A549 (cell line): Measurements from ENCODE around the gene MCCC1. TPM values are rescaled to one million over a fixed set of nuclear protein-coding genes. Genes with fewer than 3 reads are reported as not detected.

Source experiments
- ATAC-seq, 2 experiments: fragments of 200-7000 bp in 1 of 2; fragments of >200 bp in 1 of 2; cut with Nextera tagmentation in 1 of 2; cut with Tn5 transposase in 1 of 2; 3 replicates each; pipeline versions ENCODE4 v1.8.0 to v1.9.1; 2018 to 2020; ENCODE audit warnings: mild to moderate bottlenecking in 1 of 2, moderate library complexity in 1 of 2
- CTCF ChIA-PET: fragments of 300-600 bp; sonication (Branson Sonifier 250); formaldehyde crosslinking; extraction: SDS; loops from one replicate; lab custom pipeline; 2021; ENCODE audit warnings: antibody characterized with exemption, inconsistent platforms; lab: Yijun Ruan, JAX
- POLR2A ChIA-PET: fragments of 350-600 bp; formaldehyde crosslinking; extraction: SDS; loops from one replicate; lab custom pipeline; 2021; ENCODE audit warnings: antibody characterized with exemption, inconsistent platforms; lab: Yijun Ruan, JAX
- DNase-seq, 2 experiments: peaks; one replicate each; pipeline versions ENCODE4 v3.0.0 to v3.0.0-alpha.2; 2011 to 2016; ENCODE audit warnings: low read depth in 1 of 2, low spot score in 1 of 2
- FAIRE-seq: peaks from 2 replicates; lab custom pipeline; 2011; peaks lifted over from hg19 to GRCh38; lab: Jason Lieb, UNC
- H3K27ac ChIP-seq, 2 experiments: fragments of >200 bp; sonication (Bioruptor Twin); formaldehyde crosslinking; 3 replicates each; pipeline ENCODE4 v1.5.1; 2016 to 2017
- H3K4me1 ChIP-seq: fragments of >200 bp; sonication (Bioruptor Twin); formaldehyde crosslinking; 3 replicates; pipeline ENCODE4 v1.6.1; 2016
- H3K4me2 ChIP-seq: fragments of >200 bp; sonication (Bioruptor Twin); formaldehyde crosslinking; 3 replicates; pipeline ENCODE4 v1.6.1; 2016
- H3K4me3 ChIP-seq: fragments of >200 bp; sonication (Bioruptor Twin); formaldehyde crosslinking; 3 replicates; pipeline ENCODE4 v1.5.1; 2016
- H3K9me3 ChIP-seq: fragments of >200 bp; sonication (Bioruptor Twin); formaldehyde crosslinking; 3 replicates; pipeline ENCODE4 v1.6.1; 2016
- CHD2 ChIP-seq: fragments of 150-350 bp; IDR thresholded peaks from 2 replicates; pipeline ENCODE4 v1.6.1; 2014; ENCODE audit warnings: low read length; ENCODE audit not compliant: partially characterized antibody
- FOXS1 ChIP-seq: fragments of 250-450 bp; sonication (Bioruptor Pico); IDR thresholded peaks from 2 replicates; pipeline ENCODE4 v1.5.0; 2020; ENCODE audit warnings: mild to moderate bottlenecking, moderate library complexity
- GATA3 ChIP-seq: IDR thresholded peaks from 2 replicates; pipeline ENCODE4 v1.6.1; 2012; ENCODE audit warnings: borderline replicate concordance
- HOXB5 ChIP-seq: fragments of 250-450 bp; sonication (Bioruptor Pico); IDR thresholded peaks from 2 replicates; pipeline ENCODE4 v1.5.0; 2020; ENCODE audit warnings: mild to moderate bottlenecking, moderate library complexity
- JUN ChIP-seq, 2 experiments: fragments of >200 bp; sonication (Bioruptor Twin); formaldehyde crosslinking; IDR thresholded peaks; 2 replicates in 1 of 2; 3 replicates in 1 of 2; pipeline ENCODE4 v1.6.1; 2016 to 2017
- NPAS2 ChIP-seq: fragments of 250-450 bp; sonication (Bioruptor Pico); IDR thresholded peaks from 2 replicates; pipeline ENCODE4 v1.8.0; 2022; ENCODE audit warnings: mild to moderate bottlenecking, moderate library complexity, borderline replicate concordance
- PHF8 ChIP-seq: fragments of 200-600 bp; sonication (generic); IDR thresholded peaks from 2 replicates; pipeline ENCODE4 v1.6.1; 2016; ENCODE audit warnings: low read depth, mild to moderate bottlenecking, antibody characterized with exemption, moderate library complexity, borderline replicate concordance
- POLR2AphosphoS2 ChIP-seq: conservative IDR thresholded peaks from 2 replicates; pipeline ENCODE4 v1.6.1; 2012; ENCODE audit warnings: low read length, improper control_type of control experiment, inconsistent platforms
- RFX5 ChIP-seq: fragments of 450-650 bp; IDR thresholded peaks from 2 replicates; pipeline ENCODE4 v1.7.1; 2014; ENCODE audit warnings: antibody characterized with exemption, mild to moderate bottlenecking, moderate library complexity
- SMC3 ChIP-seq: fragments of >200 bp; sonication (Bioruptor Twin); formaldehyde crosslinking; IDR thresholded peaks from 3 replicates; pipeline ENCODE4 v1.6.1; 2018; ENCODE audit warnings: inconsistent platforms
- SREBF2 ChIP-seq: fragments of 450-650 bp; IDR thresholded peaks from 2 replicates; pipeline ENCODE4 v1.6.1; 2014; ENCODE audit warnings: mild to moderate bottlenecking, moderate library complexity
- ZC3H11A ChIP-seq: fragments of 450-650 bp; IDR thresholded peaks from 2 replicates; pipeline ENCODE4 v1.6.1; 2014; ENCODE audit warnings: antibody characterized with exemption, mild to moderate bottlenecking
- ZNF302 ChIP-seq: fragments of 250-450 bp; sonication (Bioruptor Pico); IDR thresholded peaks from 2 replicates; pipeline ENCODE4 v1.9.0; 2021; ENCODE audit warnings: inconsistent platforms, mild to moderate bottlenecking, moderate library complexity
- ZSCAN20 ChIP-seq: fragments of 250-450 bp; sonication (Bioruptor Pico); IDR thresholded peaks from 2 replicates; pipeline ENCODE4 v1.8.0; 2022; ENCODE audit warnings: mild to moderate bottlenecking, moderate library complexity
- WGBS: methylation state at CpG from one replicate; pipeline ENCODE4 v1.1.6; 2017; ENCODE audit errors: missing lambda C conversion rate; 5-methylcytosine and 5-hydroxymethylcytosine counted together
- polyA plus RNA-seq, 4 experiments: library from polyadenylated mRNA; depleted of rRNA in 3 of 4; stranded (reverse); fragments of >200 nt; fragmentation: RNase III in 1 of 4; extraction: RNeasy Plus Mini Kit Qiagen cat#74134 plus additional on column Dnase treatment in 1 of 4; gene quantifications; 2 replicates in 3 of 4; 3 replicates in 1 of 4; pipeline ENCODE4 v1.2.3, GENCODE V29; 2011 to 2017
- TF ChIP-seq, protein P1 (sequence below): fragments of 200-600 bp; sonication (generic); IDR thresholded peaks from 2 replicates; pipeline ENCODE4 v1.6.1; 2016; ENCODE audit warnings: antibody characterized with exemption, mild to moderate bottlenecking, moderate library complexity
- TF ChIP-seq, protein P2 (sequence below): fragments of 150-350 bp; IDR thresholded peaks from 2 replicates; pipeline ENCODE4 v1.6.1; 2014; ENCODE audit warnings: low read depth, mild to moderate bottlenecking, low read length
- TF ChIP-seq, protein P3 (sequence below): IDR thresholded peaks from 2 replicates; pipeline ENCODE4 v1.6.1; 2012

Gene MCCC1
- polyA plus RNA-seq, 2 of the 4 experiments (the other 2 are of a cell fraction), result 11.8 to 12.4 TPM

DNA sequence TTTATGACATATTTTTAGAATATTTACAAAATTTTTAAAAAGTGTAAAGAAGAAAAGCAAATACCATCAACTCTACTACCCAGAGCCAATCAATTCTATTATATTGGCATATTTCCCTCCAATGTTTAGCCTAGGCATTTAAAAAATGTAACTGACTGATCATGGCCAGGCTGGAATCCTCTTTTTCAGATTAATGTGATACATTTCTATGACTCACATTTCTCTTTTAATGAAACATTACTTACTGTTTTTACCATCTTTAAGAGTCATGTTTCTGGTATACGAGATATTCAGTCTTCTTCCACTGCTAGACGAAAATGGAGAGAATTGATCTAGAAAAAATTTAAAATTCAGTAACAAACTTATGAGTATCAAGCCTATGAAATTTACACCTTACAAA lies 65.5 kb downstream of the MCCC1 start:
- Histone ChIP-seq H3K27ac (no peak overlapping the region), H3K4me1 (no peaks in the 10 kb centered on the region), H3K4me3 (no peak overlapping the region), H3K9me3 (no peaks in the 10 kb centered on the region), H3K4me2 (no peak overlapping the region)
- CTCF ChIA-PET, result no interaction called here
- POLR2A ChIA-PET, result no interaction called here
- TF ChIP-seq ZC3H11A (no peak), JUN (IDR thresholded peaks at IDR 0.05) (no peak)
- TF ChIP-seq, protein P1, sequence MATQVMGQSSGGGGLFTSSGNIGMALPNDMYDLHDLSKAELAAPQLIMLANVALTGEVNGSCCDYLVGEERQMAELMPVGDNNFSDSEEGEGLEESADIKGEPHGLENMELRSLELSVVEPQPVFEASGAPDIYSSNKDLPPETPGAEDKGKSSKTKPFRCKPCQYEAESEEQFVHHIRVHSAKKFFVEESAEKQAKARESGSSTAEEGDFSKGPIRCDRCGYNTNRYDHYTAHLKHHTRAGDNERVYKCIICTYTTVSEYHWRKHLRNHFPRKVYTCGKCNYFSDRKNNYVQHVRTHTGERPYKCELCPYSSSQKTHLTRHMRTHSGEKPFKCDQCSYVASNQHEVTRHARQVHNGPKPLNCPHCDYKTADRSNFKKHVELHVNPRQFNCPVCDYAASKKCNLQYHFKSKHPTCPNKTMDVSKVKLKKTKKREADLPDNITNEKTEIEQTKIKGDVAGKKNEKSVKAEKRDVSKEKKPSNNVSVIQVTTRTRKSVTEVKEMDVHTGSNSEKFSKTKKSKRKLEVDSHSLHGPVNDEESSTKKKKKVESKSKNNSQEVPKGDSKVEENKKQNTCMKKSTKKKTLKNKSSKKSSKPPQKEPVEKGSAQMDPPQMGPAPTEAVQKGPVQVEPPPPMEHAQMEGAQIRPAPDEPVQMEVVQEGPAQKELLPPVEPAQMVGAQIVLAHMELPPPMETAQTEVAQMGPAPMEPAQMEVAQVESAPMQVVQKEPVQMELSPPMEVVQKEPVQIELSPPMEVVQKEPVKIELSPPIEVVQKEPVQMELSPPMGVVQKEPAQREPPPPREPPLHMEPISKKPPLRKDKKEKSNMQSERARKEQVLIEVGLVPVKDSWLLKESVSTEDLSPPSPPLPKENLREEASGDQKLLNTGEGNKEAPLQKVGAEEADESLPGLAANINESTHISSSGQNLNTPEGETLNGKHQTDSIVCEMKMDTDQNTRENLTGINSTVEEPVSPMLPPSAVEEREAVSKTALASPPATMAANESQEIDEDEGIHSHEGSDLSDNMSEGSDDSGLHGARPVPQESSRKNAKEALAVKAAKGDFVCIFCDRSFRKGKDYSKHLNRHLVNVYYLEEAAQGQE, result no peak
- ATAC-seq (no peak), FAIRE-seq (no peak), DNase-seq (no peak)
- 81% methylated on average over 2 of the region's 2 CpGs for WGBS

DNA sequence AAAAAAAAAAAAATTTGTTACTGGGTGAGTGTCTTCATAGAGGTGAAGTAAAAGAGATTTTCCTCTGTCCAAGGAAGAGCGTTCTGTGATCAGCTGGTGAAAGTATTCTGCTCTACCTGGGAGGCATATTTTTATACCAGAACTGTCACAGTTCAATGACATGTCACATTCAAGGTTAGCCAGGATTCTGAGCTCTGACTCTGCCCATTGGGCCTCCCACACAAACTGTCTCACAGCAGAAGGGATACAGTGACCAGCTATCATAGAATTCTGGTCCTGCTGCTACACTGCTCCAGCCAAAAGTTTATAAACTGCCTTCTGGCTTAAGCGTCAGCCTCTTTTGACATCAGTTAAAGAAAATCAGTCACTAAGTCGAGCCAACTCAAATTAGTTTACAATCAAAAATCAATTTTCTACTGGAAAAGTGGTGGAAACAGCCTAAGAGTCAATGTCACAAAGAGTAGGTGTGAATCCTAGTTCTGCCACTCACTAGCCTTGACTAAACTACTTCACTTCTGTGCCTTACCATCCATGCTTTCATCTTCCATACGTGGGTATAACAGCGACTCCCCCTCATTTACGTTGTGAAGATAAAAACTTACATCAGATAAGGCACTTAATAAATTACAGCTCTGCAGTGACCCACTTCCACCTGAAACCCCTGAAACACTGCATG lies 66.3 kb downstream of the MCCC1 start:
- Histone ChIP-seq H3K4me1 (no peaks in the 10 kb centered on the region), H3K9me3 (no peaks in the 10 kb centered on the region), H3K4me3 (no peak overlapping the region), H3K27ac (no peak overlapping the region), H3K4me2 (no peak overlapping the region)
- ChIA-PET POLR2A (no interaction called here), CTCF (no interaction called here)
- no peak for ATAC-seq
- no peak for DNase-seq
- FAIRE-seq, result no peak
- TF ChIP-seq CHD2, result no peak
- TF ChIP-seq ZNF302 (CRISPR knock-in tag), result no peak
- TF ChIP-seq NPAS2 (CRISPR knock-in tag), result no peak
- TF ChIP-seq FOXS1, result no peak
- no peak for TF ChIP-seq SREBF2
- no peak for TF ChIP-seq ZSCAN20 (CRISPR knock-in tag)
- no peak for TF ChIP-seq POLR2AphosphoS2
- TF ChIP-seq, protein P2, sequence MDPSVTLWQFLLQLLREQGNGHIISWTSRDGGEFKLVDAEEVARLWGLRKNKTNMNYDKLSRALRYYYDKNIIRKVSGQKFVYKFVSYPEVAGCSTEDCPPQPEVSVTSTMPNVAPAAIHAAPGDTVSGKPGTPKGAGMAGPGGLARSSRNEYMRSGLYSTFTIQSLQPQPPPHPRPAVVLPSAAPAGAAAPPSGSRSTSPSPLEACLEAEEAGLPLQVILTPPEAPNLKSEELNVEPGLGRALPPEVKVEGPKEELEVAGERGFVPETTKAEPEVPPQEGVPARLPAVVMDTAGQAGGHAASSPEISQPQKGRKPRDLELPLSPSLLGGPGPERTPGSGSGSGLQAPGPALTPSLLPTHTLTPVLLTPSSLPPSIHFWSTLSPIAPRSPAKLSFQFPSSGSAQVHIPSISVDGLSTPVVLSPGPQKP, result no peak
- no peak for TF ChIP-seq RFX5
- TF ChIP-seq PHF8, result no peak
- TF ChIP-seq SMC3, result no peak
- TF ChIP-seq HOXB5 (CRISPR knock-in tag), result no peak
- TF ChIP-seq, protein P3, sequence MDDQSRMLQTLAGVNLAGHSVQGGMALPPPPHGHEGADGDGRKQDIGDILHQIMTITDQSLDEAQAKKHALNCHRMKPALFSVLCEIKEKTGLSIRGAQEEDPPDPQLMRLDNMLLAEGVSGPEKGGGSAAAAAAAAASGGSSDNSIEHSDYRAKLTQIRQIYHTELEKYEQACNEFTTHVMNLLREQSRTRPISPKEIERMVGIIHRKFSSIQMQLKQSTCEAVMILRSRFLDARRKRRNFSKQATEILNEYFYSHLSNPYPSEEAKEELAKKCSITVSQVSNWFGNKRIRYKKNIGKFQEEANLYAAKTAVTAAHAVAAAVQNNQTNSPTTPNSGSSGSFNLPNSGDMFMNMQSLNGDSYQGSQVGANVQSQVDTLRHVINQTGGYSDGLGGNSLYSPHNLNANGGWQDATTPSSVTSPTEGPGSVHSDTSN, result no peak
- TF ChIP-seq, protein P1, result no peak
- no peak for TF ChIP-seq GATA3
- 82% methylated on average over 6 of the region's 6 CpGs for WGBS
